Cardiac fibroblast (primary cell): ENCODE measurements around the gene UBE2S.
"Not testable (repeated sequence)": the region's sequence is repeated elsewhere in the genome, so short reads cannot be mapped to it uniquely, and the experiment has no call there.

Experiments used
- DNase-seq, 2 donors: peaks; one replicate each; pipeline versions ENCODE4 v3.0.0 to v3.0.0-alpha.2; 2010; ENCODE audit warnings: low read depth in 2 of 2
- H3K4me3 ChIP-seq, 2 donors: replicated peaks in 1 of 2; 1 replicate in 1 of 2; 2 replicates in 1 of 2; pipeline ENCODE4 v1.5.1; 2011; ENCODE audit warnings: low read depth in 2 of 2, low read length in 2 of 2, mild to moderate bottlenecking in 2 of 2, moderate library complexity in 1 of 2
- CTCF ChIP-seq: IDR thresholded peaks from one replicate; pipeline ENCODE4 v1.5.1; 2011; ENCODE audit warnings: low read depth, mild to moderate bottlenecking, low read length, inconsistent platforms

Gene UBE2S

GRCh38 chr19:55419103-55419502 is 11.5 kb upstream of the UBE2S start:
- no peak for DNase-seq
- no peak overlapping the region for H3K4me3 ChIP-seq
- TF ChIP-seq CTCF: no peak

- no peak overlapping the region for H3K4me3 ChIP-seq
- DNase-seq: peak; percentile 88 to 89
- TF ChIP-seq CTCF: peak; percentile 62
These were observed 10.6 kb upstream of the UBE2S start for GRCh38 chr19:55418185-55418584.

- no peak for TF ChIP-seq CTCF
- H3K4me3 ChIP-seq: no peak overlapping the region
- no peak for DNase-seq
These were observed 2.6 kb upstream of the UBE2S start for GRCh38 chr19:55410168-55410567.

GRCh38 chr19:55409179-55409578 is 1.6 kb upstream of the UBE2S start:
- DNase-seq, H3K4me3 ChIP-seq: not testable (repeated sequence)

- no peak for DNase-seq
- peak overlapping the region; percentile 42 to 48 for H3K4me3 ChIP-seq
- TF ChIP-seq CTCF: no peak
These were observed 915 bp upstream of the UBE2S start for GRCh38 chr19:55408533-55408872.

- DNase-seq: peak; percentile 100
- peak overlapping the region; percentile 44 to 88 for H3K4me3 ChIP-seq
- TF ChIP-seq CTCF: no peak
These were observed 378 bp upstream of the UBE2S start for GRCh38 chr19:55407800-55408532.

- H3K4me3 ChIP-seq: peak overlapping the region; percentile 77 to 88
- DNase-seq: peak; percentile 43 to 50
- no peak for TF ChIP-seq CTCF
These were observed 600 bp downstream of the UBE2S start for GRCh38 chr19:55406826-55407549.
